Breast epithelium (tissue), 3 donors: ENCODE data around the gene SLC6A7.

Source experiments
- CTCF ChIP-seq, 3 donors: fragments of 450-650 bp; IDR thresholded peaks; one replicate each; pipeline ENCODE4 v1.5.1; 2016 to 2017; ENCODE audit warnings: antibody characterized with exemption in 3 of 3, mild to moderate bottlenecking in 3 of 3, moderate library complexity in 3 of 3
- POLR2AphosphoS5 ChIP-seq, 3 donors: sonication (generic); formaldehyde crosslinking; IDR thresholded peaks; one replicate each; pipeline ENCODE4 v1.6.1; 2017; ENCODE audit warnings: antibody characterized with exemption in 3 of 3

GRCh38 chr5:150188146-150188842 is 1.6 kb upstream of the SLC6A7 start:
- TF ChIP-seq CTCF (IDR thresholded peaks at IDR 0.05) (no peak), POLR2AphosphoS5 (IDR thresholded peaks at IDR 0.05) (no peak)
